ENCODE data around the gene OSBPL10. TPM values are rescaled to one million over a fixed set of nuclear protein-coding genes. Genes with fewer than 3 reads are reported as not detected.

Gene OSBPL10
- total and polyA plus RNA-seq, 2 of the 8 experiments (the other 6 are each of a cell fraction or from before 2014, with no cell fraction given), result 26.2 to 86.7 TPM

DNA sequence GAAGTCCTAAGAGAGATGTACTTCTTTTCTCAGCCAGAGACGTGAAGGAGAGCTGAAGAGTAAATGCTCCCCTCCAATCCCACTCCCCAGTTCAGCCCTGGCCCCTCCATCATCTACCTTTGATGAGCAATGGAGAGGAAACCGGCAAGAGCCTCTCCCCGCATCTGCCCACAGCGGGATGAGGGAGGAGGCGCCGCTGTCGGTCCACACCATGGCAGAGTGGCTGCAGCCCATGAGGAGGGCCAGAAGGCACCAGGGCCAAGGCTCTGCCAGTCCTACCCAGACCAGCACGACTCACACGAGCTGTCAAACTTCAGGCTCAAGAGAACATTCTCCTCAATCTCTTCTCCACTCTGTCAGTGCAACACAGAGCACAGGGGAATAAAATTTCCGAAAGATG is 129.8 kb downstream of the OSBPL10 start:
- peaks cover 0 to 59% of the 10 kb centered on the region in 2 experiments; a peak in 3 of 4 replicates for H3K79me2 ChIP-seq (ENCODE audit: control insufficient read depth in 1 of 2, insufficient read depth in 2 of 2, low read length in 2 of 2)
- POLR2A ChIA-PET (ENCODE audit: partially characterized antibody), result interaction anchor here (0.7 to 1.5 kb wide), 3 partner anchors 66 to 130 kb away, joined by 3 to 4 read pairs (median 3); partner anchors contain the start of genes OSBPL10 and ZNF860
- TF ChIP-seq JUN (IDR thresholded peaks at IDR 0.05; ENCODE audit: low read depth, low read length) (no peak), MAFK (IDR thresholded peaks at IDR 0.05; ENCODE audit: low read depth, low read length) (no peak), TCF12 (IDR thresholded peaks at IDR 0.05; ENCODE audit: low read depth, low read length) (no peak), GTF2F1 (IDR thresholded peaks at IDR 0.05; ENCODE audit: borderline replicate concordance, low read depth, low read length) (no peak), KDM5A (IDR thresholded peaks at IDR 0.05; ENCODE audit: low read length) (no peak), SRF (IDR thresholded peaks at IDR 0.05; ENCODE audit: low read depth, low read length) (no peak), BACH1 (IDR thresholded peaks at IDR 0.05; ENCODE audit: low read length) (no peak), RFX5 (IDR thresholded peaks at IDR 0.05; ENCODE audit: borderline replicate concordance, low read depth, low read length) (no peak), CREB1 (IDR thresholded peaks at IDR 0.05) (no peak), POLR2A (IDR thresholded peaks at IDR 0.05; ENCODE audit: control extremely low read depth in 1 of 2, low read depth in 2 of 2, low read length in 2 of 2) (no peak), SIN3A (conservative IDR thresholded peaks at IDR 0.05 in 1 of 2, IDR thresholded peaks at IDR 0.05 in 1 of 2; ENCODE audit: low read depth in 1 of 2, low read length in 2 of 2) (no peak), TEAD4 (IDR thresholded peaks at IDR 0.05; ENCODE audit: low read depth, low read length) (no peak)
- TF ChIP-seq, protein P1, sequence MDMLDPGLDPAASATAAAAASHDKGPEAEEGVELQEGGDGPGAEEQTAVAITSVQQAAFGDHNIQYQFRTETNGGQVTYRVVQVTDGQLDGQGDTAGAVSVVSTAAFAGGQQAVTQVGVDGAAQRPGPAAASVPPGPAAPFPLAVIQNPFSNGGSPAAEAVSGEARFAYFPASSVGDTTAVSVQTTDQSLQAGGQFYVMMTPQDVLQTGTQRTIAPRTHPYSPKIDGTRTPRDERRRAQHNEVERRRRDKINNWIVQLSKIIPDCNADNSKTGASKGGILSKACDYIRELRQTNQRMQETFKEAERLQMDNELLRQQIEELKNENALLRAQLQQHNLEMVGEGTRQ (IDR thresholded peaks at IDR 0.05; ENCODE audit: low read length), result no peak
- TF ChIP-seq, protein P2, sequence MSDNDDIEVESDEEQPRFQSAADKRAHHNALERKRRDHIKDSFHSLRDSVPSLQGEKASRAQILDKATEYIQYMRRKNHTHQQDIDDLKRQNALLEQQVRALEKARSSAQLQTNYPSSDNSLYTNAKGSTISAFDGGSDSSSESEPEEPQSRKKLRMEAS (IDR thresholded peaks at IDR 0.05), result no peak

More for the DNA sequence above, 129.8 kb downstream of the OSBPL10 start:
- H3K36me3 ChIP-seq (ENCODE audit: control insufficient read depth in 2 of 4, insufficient read depth in 4 of 4, low read length in 3 of 4), result no peaks in the 10 kb centered on the region; a peak in 2 of 8 replicates
- no peak overlapping the region for H3K4ac ChIP-seq (replicated peaks; ENCODE audit: insufficient read length, low read depth, low read length)
- H3K9ac ChIP-seq (replicated peaks in 1 of 4; ENCODE audit: extremely low read depth in 1 of 4, low read depth in 3 of 4, low read length in 3 of 4), result no peak overlapping the region
- no peak overlapping the region for H4K91ac ChIP-seq (replicated peaks; ENCODE audit: insufficient read length, low read length)
- H4K5ac ChIP-seq (ENCODE audit: insufficient read length, low read depth, low read length), result no peak overlapping the region
- peaks cover 9% of the 10 kb centered on the region for H3K79me1 ChIP-seq (ENCODE audit: low read depth, low read length)
- FAIRE-seq (no peak), DNase-seq (ENCODE audit: low read depth in 1 of 2, low spot score in 2 of 2) (no peak)
- no peak overlapping the region for H3K18ac ChIP-seq (ENCODE audit: extremely low read depth, low read length)
- no peak overlapping the region for H3K4me2 ChIP-seq (ENCODE audit: insufficient read depth in 1 of 2, low read depth in 2 of 2, low read length in 2 of 2)
- no peak overlapping the region for H2AK5ac ChIP-seq (ENCODE audit: low read depth, low read length)
- H3K27me3 ChIP-seq (replicated peaks in 1 of 4; ENCODE audit: control insufficient read depth in 3 of 4, extremely low read depth in 1 of 4, insufficient read depth in 3 of 4, low read length in 3 of 4), result no peaks in the 10 kb centered on the region
- no peaks in the 10 kb centered on the region for H3K9me3 ChIP-seq (ENCODE audit: insufficient read depth in 2 of 2, low read depth in 1 of 2, low read length in 1 of 2)
- H2BK15ac ChIP-seq (ENCODE audit: low read length), result no peak overlapping the region
- no peak overlapping the region for H3K23ac ChIP-seq (ENCODE audit: insufficient read length)
- no peaks in the 10 kb centered on the region; the same call in 1 of the 2 replicates for H3K23me2 ChIP-seq (ENCODE audit: low read depth, low read length)
- H3K27ac ChIP-seq (ENCODE audit: low read depth, low read length), result no peak overlapping the region
- H4K8ac ChIP-seq (ENCODE audit: extremely low read depth, insufficient read depth, low read length), result no peak overlapping the region
- H4K20me1 ChIP-seq (replicated peaks in 1 of 2; ENCODE audit: control insufficient read depth in 1 of 2, insufficient read depth in 2 of 2, low read length in 2 of 2), result peaks cover 3 to 4% of the 10 kb centered on the region in 2 experiments
- H2BK5ac ChIP-seq (ENCODE audit: low read depth, low read length), result no peak overlapping the region
- no peak overlapping the region for H2AFZ ChIP-seq (ENCODE audit: low read length)
- H3K4me3 ChIP-seq (ENCODE audit: extremely low read depth in 1 of 4, insufficient read depth in 2 of 4, low read depth in 3 of 4, low read length in 4 of 4), result no peak overlapping the region
- 88% methylated on average over 10 of the region's 10 CpGs; no CpG with 5 or more reads in 1 of the 2 experiments for WGBS, 2 experiments (ENCODE audit: extremely low coverage in 1 of 2, insufficient coverage in 1 of 2, insufficient read length in 1 of 2, insufficient replicate concordance in 2 of 2, low coverage in 1 of 2, low lambda C conversion rate in 2 of 2, missing lambda C conversion rate in 1 of 2)
- no peak overlapping the region for H2BK12ac ChIP-seq (ENCODE audit: low read depth, low read length)
- H2BK120ac ChIP-seq (replicated peaks; ENCODE audit: low read depth, low read length), result no peak overlapping the region
- no peak overlapping the region for H2BK20ac ChIP-seq (ENCODE audit: low read length)
- H3K14ac ChIP-seq (ENCODE audit: insufficient read length), result no peak overlapping the region
- H3K56ac ChIP-seq (replicated peaks; ENCODE audit: insufficient read length, low read depth, low read length), result no peak overlapping the region
- CTCF ChIA-PET (ENCODE audit: partially characterized antibody), result interaction anchor here (1.0 to 2.0 kb wide), 4 partner anchors 13 to 126 kb away, joined by 3 to 7 read pairs (median 4); no protein-coding TSS in a partner anchor
- peaks cover 0 to 8% (median 2%) of the 10 kb centered on the region in 4 experiments; a peak in 3 of 7 replicates for H3K4me1 ChIP-seq (replicated peaks in 1 of 4; ENCODE audit: control insufficient read depth in 3 of 4, insufficient read depth in 4 of 4, low read length in 3 of 4)
